Osteoblast (primary cell): ENCODE data around the gene KRTAP5-6. TPM values are rescaled to one million over a fixed set of nuclear protein-coding genes. Genes with fewer than 3 reads are reported as not detected.

Experiments used
- DNase-seq: peaks from one replicate; pipeline ENCODE4 v3.0.0; 2011; ENCODE audit warnings: low spot score, mixed read lengths; ENCODE audit not compliant: insufficient read length; ENCODE audit errors: missing footprints
- H2AFZ ChIP-seq: 2 replicates; pipeline ENCODE4 v1.6.0; 2011; ENCODE audit warnings: mild to moderate bottlenecking, low read length
- H3K27ac ChIP-seq: 2 replicates; pipeline ENCODE4 v1.5.1; 2011; ENCODE audit warnings: mild to moderate bottlenecking, low read depth, low read length, moderate library complexity
- H3K27me3 ChIP-seq: 2 replicates; pipeline ENCODE4 v1.6.0; 2012; ENCODE audit warnings: mild to moderate bottlenecking, control low read depth, inconsistent platforms, low read length, moderate library complexity; ENCODE audit not compliant: insufficient read depth
- H3K36me3 ChIP-seq: 2 replicates; pipeline ENCODE4 v1.5.1; 2011; ENCODE audit warnings: mild to moderate bottlenecking, low read length, control low read depth, moderate library complexity; ENCODE audit not compliant: insufficient read depth
- H3K4me1 ChIP-seq: 2 replicates; pipeline ENCODE4 v1.5.1; 2011; ENCODE audit warnings: mild to moderate bottlenecking, low read length, control low read depth, moderate library complexity; ENCODE audit not compliant: insufficient read depth
- H3K4me2 ChIP-seq: 2 replicates; pipeline ENCODE4 v1.6.0; 2011; ENCODE audit warnings: mild to moderate bottlenecking, low read length; ENCODE audit not compliant: insufficient read depth
- H3K4me3 ChIP-seq: fragments of 200-600 bp; sonication (generic); 3 replicates; pipeline ENCODE4 v1.5.1; 2012; ENCODE audit warnings: mild to moderate bottlenecking, low read length, inconsistent platforms; ENCODE audit not compliant: insufficient read depth
- H3K79me2 ChIP-seq: 2 replicates; pipeline ENCODE4 v1.6.0; 2012; ENCODE audit warnings: mild to moderate bottlenecking, low read length, control low read depth, inconsistent platforms; ENCODE audit not compliant: insufficient read depth
- H3K9me3 ChIP-seq: 2 replicates; pipeline ENCODE4 v1.5.1; 2011; ENCODE audit warnings: low read depth, low read length, control low read depth
- H4K20me1 ChIP-seq: 2 replicates; pipeline ENCODE4 v1.6.0; 2012; ENCODE audit warnings: mild to moderate bottlenecking, low read length, control low read depth; ENCODE audit not compliant: insufficient read depth
- total RNA-seq: library from RNA; depleted of rRNA; stranded (reverse); fragments of >200 nt; gene quantifications from 2 replicates; pipeline ENCODE4 v1.2.3, GENCODE V29; 2012
- TF ChIP-seq, protein P1 (sequence below): IDR thresholded peaks from 2 replicates; pipeline ENCODE4 v1.5.1; 2011; ENCODE audit warnings: mild to moderate bottlenecking, low read depth, low read length, moderate library complexity; ENCODE audit errors: extremely low read depth

Gene KRTAP5-6
- total RNA-seq, 1 donor = not detected

DNA sequence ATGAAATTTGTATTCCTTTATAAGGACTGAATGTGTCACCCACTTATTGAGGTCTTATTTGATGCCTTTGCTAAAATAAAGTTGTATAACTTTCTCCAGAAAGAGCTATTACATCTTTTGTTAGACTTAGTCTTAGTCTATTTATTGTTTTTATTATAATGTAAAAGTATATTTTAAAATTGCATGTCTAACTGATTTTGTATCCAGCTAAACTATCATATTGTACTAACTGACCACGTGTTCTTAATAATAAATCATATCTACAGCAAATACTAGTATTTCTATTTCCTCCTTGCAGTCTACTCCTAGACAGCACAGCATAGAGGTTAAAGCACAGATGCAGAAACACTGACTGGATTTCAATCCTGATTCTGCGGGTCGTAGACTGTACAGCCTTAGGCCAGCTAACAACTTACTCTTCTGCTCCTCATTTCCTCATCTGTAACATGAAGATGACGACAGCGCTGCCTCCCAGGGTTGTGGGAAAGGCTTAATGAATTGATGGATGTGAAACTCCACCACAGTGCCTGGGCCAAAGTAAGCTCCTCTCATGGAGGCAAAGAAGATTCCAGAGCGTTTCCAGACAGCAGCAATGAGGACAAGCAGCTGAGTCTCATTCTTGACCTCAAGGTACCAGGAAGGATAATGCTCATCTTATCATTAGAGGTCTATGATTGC is 40.2 kb downstream of the KRTAP5-6 start:
- H3K9me3 ChIP-seq = peaks cover 4% of the 10 kb centered on the region
- H3K27me3 ChIP-seq = peaks cover 15% of the 10 kb centered on the region
- H3K4me3 ChIP-seq = no peak overlapping the region
- H3K36me3 ChIP-seq = no peaks in the 10 kb centered on the region
- no peaks in the 10 kb centered on the region for H3K79me2 ChIP-seq
- no peak for DNase-seq
- no peaks in the 10 kb centered on the region for H3K4me1 ChIP-seq
- no peak overlapping the region for H3K4me2 ChIP-seq
- H2AFZ ChIP-seq = no peak overlapping the region
- H3K27ac ChIP-seq = no peak overlapping the region
- TF ChIP-seq, protein P1, sequence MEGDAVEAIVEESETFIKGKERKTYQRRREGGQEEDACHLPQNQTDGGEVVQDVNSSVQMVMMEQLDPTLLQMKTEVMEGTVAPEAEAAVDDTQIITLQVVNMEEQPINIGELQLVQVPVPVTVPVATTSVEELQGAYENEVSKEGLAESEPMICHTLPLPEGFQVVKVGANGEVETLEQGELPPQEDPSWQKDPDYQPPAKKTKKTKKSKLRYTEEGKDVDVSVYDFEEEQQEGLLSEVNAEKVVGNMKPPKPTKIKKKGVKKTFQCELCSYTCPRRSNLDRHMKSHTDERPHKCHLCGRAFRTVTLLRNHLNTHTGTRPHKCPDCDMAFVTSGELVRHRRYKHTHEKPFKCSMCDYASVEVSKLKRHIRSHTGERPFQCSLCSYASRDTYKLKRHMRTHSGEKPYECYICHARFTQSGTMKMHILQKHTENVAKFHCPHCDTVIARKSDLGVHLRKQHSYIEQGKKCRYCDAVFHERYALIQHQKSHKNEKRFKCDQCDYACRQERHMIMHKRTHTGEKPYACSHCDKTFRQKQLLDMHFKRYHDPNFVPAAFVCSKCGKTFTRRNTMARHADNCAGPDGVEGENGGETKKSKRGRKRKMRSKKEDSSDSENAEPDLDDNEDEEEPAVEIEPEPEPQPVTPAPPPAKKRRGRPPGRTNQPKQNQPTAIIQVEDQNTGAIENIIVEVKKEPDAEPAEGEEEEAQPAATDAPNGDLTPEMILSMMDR = no peak
- peaks cover 23% of the 10 kb centered on the region for H4K20me1 ChIP-seq

- no peak overlapping the region for H3K4me3 ChIP-seq
- H3K36me3 ChIP-seq = no peaks in the 10 kb centered on the region
- peaks cover 5% of the 10 kb centered on the region for H3K27me3 ChIP-seq
- H3K79me2 ChIP-seq = no peaks in the 10 kb centered on the region
- DNase-seq = no peak
- H2AFZ ChIP-seq = no peak overlapping the region
- no peaks in the 10 kb centered on the region for H3K4me1 ChIP-seq
- TF ChIP-seq, protein P1 = no peak
- H3K9me3 ChIP-seq = peaks cover 4% of the 10 kb centered on the region
- peaks cover 34% of the 10 kb centered on the region for H4K20me1 ChIP-seq
- H3K27ac ChIP-seq = no peak overlapping the region
- H3K4me2 ChIP-seq = no peak overlapping the region
Observed at GRCh38 chr11:1738380-1738779, 41.4 kb downstream of the KRTAP5-6 start.

GRCh38 chr11:1739576-1739975 is 42.6 kb downstream of the KRTAP5-6 start:
- DNase-seq = no peak
- no peak overlapping the region for H3K4me3 ChIP-seq
- H3K4me2 ChIP-seq = no peak overlapping the region
- no peak overlapping the region for H3K27ac ChIP-seq
- H2AFZ ChIP-seq = no peak overlapping the region
- H3K9me3 ChIP-seq = peaks cover 4% of the 10 kb centered on the region
- peaks cover 41% of the 10 kb centered on the region for H4K20me1 ChIP-seq
- no peaks in the 10 kb centered on the region for H3K27me3 ChIP-seq
- TF ChIP-seq, protein P1 = no peak
- H3K79me2 ChIP-seq = no peaks in the 10 kb centered on the region
- H3K4me1 ChIP-seq = no peaks in the 10 kb centered on the region
- H3K36me3 ChIP-seq = no peaks in the 10 kb centered on the region

DNA sequence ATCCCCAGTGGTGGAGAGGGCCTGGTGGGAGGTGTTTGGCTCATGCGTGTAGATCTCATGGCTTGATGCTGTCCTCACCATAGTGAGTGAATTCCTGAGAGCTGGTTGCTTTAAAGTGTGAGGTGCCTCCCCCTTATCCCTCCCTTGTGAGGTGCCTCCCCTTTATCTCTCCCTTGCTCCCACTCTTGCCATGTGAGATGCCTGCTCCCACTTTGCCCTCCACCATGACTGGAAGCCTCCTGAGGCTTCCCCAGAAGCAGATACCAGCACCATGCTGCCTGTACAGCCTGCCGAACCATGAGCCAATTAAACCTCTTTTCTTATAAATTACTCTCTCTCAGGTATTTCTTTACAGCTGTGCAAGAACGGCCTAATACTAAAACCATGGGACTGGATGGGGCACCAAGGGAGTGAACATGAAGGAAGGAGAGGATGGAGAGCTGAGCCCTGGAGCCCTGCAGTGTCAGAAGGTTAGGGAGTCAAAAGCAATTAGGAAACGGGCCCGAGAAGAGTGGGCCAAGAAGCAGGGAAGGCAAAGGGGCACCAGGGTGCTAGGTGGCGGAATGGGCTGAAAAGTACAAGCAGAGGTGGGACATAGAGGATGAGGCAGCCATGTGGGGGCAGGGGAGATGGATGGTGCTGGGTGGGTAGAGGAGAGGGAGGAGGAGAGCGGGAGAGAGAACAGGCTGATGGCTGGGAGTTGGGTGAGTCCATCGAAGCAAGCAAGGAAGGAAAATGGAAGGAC is 44.0 kb downstream of the KRTAP5-6 start:
- Histone ChIP-seq H3K9me3 (peaks cover 4% of the 10 kb centered on the region), H3K4me2 (no peak overlapping the region), H4K20me1 (peaks cover 52% of the 10 kb centered on the region), H3K36me3 (peaks cover 11% of the 10 kb centered on the region), H3K79me2 (peaks cover 1% of the 10 kb centered on the region), H3K27me3 (no peaks in the 10 kb centered on the region), H3K4me3 (no peak overlapping the region), H3K27ac (no peak overlapping the region), H2AFZ (no peak overlapping the region), H3K4me1 (no peaks in the 10 kb centered on the region)
- TF ChIP-seq, protein P1 = no peak
- no peak for DNase-seq
